ENCODE measurements around the gene MFF.

GRCh38 chr2:227389661-227390060 lies 64.6 kb downstream of the MFF start:
- TF ChIP-seq ZNF274 (IDR thresholded peaks at IDR 0.05; ENCODE audit: low read depth, low read length) (no peak), YY1 (IDR thresholded peaks at IDR 0.05; ENCODE audit: insufficient read depth, insufficient read length) (no peak)
